IPS DF 4.7 (cell line): ENCODE results near the gene ALPP.
"Not testable (repeated sequence)": the region's sequence is repeated elsewhere in the genome, so short reads cannot be mapped to it uniquely, and the experiment has no call there.

ENCODE experiments used
- DNase-seq: peaks from one replicate; pipeline ENCODE4 v3.0.0-alpha.2; 2013; ENCODE audit warnings: low spot score; ENCODE audit errors: extremely low read depth

The ALPP gene

DNA sequence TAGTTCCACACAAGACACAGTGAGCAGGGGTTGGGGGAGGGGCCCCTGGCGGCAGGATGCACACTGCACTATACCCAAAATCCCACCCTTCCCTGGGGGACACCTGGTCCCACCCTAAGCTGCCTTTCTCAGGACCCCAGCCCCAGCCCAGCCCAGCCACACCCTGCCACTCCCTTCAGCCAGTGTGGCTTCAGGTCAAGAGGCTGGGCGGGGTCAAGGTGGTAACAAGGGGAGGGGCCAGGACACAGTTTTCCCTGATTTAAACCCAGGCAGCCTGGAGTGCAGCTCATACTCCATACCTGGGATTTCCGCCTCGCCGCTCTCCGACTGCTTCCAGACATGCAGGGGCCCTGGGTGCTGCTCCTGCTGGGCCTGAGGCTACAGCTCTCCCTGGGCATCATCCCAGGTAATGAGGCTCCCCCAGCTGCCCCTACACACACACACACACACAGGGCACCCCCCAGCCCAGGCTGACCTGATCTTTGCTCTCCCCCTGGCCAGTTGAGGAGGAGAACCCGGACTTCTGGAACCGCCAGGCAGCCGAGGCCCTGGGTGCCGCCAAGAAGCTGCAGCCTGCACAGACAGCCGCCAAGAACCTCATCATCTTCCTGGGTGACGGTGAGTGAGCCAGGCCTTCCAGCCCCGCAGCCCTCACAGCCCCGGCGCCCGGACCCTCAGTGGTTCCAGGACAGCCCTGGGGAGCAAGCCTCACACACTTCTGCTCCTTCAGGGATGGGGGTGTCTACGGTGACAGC, 28.2 kb downstream of the ALPP start, which contains the start of gene ALPG:
TSS of gene ALPG (plus strand) at position 289 of the 755 bp plus-strand sequence. CDS start at position 340, 51 bp downstream.
- DNase-seq = no peak

DNA sequence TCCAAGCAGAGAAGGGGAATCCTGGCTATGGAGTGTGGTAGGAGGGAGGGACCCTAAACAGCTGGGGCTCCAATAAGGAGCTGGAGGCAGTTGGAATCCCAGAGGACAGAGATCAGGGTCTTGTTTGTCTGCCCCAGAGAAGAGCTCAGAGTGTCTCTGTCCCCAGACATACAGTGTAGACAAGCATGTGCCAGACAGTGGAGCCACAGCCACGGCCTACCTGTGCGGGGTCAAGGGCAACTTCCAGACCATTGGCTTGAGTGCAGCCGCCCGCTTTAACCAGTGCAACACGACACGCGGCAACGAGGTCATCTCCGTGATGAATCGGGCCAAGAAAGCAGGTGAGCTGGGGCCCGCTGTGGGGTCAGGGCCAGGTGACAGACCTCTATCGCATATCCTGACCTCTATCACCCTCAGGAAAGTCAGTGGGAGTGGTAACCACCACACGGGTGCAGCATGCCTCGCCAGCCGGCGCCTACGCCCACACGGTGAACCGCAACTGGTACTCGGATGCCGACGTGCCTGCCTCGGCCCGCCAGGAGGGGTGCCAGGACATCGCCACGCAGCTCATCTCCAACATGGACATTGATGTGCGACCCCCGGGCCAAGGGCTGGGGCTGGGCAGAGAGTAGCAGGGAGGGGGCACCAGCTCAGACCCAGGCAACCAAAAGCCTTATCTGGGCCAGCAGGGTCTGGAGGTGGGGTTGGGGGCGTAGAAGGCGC, 29.0 kb downstream of the ALPP start:
- DNase-seq = not testable (repeated sequence)

DNA sequence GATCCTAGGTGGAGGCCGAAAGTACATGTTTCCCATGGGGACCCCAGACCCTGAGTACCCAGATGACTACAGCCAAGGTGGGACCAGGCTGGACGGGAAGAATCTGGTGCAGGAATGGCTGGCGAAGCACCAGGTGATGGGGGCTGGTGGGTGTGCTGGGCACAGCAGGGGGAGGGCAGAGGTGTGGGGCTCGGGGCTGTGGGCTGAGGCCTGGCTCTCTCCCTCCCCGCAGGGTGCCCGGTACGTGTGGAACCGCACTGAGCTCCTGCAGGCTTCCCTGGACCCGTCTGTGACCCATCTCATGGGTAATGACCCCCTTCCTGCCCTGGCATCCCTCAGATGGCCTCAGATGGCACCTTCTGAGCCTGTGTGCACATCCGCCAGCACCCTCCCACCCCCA, 29.7 kb downstream of the ALPP start:
- not testable (repeated sequence) for DNase-seq

DNA sequence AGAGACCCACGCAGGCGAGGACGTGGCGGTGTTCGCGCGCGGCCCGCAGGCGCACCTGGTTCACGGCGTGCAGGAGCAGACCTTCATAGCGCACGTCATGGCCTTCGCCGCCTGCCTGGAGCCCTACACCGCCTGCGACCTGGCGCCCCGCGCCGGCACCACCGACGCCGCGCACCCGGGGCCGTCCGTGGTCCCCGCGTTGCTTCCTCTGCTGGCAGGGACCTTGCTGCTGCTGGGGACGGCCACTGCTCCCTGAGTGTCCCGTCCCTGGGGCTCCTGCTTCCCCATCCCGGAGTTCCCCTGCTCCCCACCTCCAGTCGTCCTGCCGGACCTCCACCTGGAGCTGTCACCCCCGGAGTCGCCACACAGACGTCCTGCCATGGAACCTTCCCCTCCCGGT, 31.1 kb downstream of the ALPP start:
- DNase-seq = not testable (repeated sequence)

DNA sequence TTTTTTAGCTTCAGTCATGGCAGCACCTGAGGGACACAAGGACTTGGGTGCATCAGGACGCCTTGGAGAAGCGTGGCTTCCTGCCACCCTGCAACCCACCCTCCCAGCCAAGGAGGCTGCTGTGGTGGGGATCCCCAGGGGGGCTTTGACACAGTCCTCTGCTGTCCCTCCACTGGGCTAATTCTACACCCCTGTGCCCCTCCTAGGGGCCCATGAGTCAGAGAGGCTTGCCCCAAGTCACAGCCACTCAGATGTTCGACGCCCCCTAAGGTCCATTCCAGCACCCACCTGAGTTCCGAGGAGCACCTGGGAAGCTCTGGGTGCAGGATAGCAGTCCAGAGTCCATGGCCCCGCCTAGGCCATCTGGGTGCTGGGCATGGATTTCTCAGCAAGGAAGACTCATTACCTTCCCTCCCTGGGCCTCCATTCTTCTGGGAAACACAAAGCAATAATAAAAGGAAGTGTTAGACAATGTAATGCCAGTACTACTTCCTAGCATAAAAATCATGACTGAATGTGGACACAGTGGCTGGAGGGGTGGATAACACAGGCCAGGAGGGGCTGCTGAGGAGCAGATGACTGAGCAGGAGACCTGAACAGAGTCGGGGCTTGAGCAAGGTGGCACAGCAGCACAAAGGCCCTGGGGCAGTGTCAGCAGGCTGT, 31.8 kb downstream of the ALPP start:
- no peak for DNase-seq

DNA sequence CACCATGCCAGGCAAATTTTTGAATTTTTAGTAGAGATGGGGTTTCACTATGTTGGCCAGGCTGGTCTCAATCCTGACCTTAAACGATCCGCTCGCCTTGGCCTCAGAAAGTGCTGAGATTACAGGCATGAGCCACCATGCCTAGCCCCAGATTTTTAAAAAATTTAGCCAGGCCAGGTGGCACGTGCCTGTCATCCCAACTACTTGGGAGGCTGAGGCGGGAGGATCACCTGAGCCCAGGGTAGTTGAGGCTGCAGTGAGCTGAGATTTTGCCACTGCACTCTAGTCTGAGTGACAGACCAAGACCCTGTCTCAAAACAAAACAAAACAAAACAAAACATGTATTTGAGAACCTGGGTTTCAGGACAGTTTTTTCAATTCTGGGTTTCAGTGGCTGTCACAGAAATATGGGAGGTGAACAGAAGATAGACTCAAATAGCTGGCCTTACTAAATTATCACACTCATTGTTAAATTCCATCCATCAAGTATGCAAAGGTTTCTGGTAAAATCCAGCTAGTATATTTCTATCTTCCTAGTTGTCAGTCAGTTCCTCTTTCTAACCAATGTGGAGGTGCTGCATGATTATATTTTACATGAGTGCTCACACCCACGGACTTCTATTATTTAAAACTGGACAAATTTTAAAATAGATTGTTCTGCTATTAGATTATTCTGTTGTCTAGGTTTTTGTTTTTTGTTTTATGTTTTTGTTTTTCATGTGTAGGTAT, 33.5 kb downstream of the ALPP start:
- no peak for DNase-seq

DNA sequence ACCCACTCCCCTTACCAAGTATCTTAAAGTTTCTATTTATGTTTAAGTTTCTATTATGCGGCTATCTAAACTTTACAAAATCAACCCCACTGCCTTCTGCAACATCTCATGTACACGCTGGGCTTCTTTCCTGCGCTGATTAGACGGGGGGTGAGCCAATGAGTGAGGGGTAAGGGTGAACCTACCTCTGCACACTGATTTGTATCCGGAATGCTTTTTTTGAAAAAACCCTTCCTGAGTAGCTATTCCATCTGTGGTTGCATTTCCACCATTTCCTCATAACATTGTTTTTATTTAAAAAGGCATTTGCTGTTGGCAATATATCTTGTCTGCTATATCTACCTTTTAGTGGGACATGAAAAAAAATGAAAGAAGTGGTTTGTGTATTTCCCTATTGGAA, 34.4 kb downstream of the ALPP start:
- no peak for DNase-seq

DNA sequence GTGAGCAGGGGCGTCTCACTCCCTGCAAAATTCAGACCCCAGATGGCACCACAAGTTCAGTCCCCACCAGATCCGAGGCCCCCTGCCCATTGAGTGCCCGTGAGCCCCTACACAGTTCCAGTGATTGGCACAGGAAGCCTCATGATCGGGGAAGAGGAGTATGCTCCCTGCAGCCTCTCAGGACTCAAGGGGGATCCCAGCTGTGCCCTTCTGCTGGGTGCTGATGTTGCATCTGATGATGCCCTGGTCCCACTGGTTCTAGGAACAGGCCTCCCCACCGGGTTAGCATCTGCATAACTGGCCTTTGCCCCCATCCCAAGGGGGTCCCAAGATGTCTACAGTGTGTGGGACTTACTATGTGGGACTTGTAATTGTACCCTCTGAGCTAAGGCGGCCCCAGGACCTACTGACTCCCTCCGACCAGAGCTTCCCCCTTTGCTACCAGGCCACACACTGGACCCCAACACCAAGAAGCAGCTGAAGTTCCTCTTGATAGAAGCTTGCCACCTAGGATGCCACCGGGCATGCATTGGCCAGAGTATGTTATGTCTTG, 36.7 kb downstream of the ALPP start:
- DNase-seq = no peak

DNA sequence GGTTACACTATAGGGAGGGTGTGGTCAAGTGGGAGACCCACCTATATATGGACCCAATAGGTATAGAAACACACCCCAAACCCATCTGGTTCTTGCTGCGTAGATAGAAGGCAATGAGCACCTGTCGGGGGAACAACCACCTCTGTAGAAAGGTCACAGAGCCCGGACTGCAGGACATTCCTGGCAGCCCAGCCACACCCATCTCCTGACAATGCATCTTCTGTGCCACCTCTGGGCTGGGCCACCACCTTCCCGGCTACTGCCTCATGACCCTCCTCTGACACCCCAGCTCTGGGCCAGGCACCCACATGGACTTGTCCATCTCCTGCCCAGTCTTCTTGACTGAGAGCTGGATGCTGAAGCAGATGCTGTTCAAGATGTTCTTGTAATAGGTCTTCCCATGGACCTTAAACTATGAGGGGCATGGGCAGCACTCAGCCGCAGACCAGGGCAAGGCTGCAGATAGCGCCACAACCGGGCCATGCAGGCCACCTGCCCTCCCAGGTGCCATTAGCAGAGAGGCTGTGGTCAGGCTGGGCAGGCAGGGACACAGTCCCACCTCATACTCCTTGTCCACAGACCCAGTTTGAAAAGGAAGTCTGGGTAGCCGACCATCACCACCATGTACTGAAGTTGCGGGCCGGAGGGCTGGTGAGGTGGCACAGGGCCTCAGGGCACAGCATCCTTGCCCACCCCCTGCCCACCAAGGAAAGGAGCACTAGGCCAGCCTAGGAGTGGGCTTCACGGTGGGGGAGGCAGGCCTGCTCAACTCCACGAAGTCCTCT, 37.4 kb downstream of the ALPP start:
- no peak for DNase-seq

DNA sequence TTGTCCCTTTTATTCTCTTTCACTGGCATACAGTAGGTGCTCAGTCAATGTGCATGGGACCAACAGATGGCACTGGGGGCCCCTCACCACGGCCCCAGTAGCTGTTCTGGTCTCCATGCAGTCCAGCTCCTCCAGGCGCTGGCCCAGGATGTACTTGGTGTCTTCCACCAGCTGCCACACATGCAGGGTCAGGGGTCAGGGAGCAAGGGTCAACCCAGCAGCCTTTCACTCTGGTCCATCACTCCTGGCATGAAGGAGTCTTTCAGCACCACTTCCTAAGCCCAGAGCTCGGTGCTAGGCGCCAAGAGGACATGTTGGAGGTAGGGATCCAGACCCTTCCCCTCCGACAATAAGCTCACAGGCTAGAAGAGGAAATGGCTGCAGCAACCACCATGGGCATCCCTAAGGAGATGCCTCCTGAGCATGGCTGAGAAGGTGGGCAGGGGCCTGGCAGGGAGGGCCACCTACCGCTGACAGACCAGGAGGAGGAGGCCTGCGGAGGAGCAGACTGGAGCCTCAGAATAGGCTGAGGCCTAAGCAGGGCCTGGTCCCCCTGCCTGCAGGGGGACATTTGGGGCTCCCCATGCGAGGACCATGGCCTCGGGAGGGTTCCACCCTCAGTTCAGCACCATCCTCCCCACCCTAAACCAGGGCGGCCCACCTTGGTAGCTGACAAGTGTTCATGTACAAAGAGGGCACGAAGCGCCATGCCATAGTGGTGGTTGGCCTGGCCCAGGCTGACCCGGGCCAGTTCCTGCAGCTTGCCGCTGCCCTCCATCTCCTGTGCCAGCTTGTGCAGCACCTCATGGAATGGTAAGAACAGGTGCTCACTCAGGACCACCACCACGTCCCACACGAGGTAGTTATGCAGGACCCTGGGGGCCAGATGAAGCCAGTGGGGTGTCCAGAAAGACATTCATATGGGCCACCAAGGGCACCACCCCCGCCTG, 38.2 kb downstream of the ALPP start:
- no peak for DNase-seq

DNA sequence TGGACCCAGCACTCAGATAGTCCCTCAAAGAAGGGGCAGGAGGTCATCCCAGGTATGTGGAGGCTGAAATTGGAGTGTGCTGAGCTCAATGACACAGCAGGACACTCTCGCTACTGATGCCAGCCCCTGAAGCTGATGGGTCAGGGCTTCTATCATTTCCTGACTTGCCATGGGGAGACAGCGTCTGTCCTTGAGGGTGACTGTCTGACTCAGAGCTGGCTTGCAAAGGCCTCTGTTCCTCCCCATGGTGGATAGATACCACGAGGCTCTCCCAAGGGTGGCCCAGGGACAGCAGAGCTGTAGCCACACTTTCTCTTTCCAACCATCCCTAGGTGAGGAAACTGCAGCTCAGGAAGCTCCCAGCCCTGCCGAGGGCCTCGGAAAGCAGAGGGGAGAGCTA, 38.9 kb downstream of the ALPP start:
- DNase-seq = no peak

DNA sequence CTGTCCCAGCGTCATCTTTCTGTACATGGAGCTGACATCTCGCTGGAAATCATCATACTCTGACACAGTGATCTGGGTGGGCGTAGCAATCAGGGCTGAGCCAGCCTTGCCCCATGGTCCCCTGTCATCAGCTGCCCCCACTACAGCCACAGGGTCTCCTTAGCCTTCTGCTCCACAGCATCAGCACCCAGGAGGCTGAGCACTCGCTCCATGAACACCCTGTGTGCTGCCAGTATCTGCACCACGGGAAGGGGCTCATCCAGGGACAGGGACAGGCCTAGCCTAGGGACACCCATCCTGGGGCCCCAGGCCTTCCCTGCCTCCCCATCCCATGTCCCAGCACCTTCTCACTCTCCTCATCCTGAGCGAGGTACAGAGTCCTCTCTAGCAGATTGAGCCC, 39.5 kb downstream of the ALPP start:
- no peak for DNase-seq

DNA sequence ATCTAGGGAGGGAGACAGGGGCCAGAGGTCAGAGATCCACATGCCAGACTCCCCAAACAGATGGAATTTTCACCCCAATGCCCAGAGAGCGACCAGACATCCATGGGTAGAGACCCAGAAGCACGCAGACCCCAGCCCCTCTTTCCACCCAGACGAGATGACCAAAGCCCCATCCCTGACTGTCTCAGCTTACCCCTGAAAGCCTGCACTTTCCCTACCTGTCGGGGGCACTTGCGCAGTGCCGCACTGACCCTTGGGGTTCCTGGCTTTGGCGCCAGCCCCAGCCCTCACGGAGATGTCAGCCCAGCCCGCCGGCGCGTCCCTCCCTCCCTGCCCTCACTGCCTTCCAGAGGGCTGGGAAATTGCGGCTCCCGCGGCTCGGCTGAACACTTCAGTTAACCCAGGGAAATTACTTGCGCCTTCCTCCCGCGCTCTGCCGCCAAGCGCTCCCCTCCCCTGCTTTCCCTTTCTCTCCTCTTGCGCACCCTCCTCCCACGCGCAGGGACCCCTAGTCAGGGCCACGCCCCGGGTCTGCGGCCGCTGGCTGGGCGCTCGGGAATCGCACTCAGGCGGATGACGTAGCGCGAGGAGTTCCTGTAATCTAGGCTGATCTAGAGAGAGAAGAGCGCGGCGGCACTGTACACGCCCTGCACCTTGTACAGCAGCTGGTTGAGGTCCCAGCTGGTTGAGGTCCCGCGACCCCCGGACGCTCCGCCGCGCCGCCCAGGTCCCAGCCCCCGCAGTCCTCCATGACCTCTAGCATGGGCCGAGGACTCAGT, 40.1 kb downstream of the ALPP start:
- no peak for DNase-seq

DNA sequence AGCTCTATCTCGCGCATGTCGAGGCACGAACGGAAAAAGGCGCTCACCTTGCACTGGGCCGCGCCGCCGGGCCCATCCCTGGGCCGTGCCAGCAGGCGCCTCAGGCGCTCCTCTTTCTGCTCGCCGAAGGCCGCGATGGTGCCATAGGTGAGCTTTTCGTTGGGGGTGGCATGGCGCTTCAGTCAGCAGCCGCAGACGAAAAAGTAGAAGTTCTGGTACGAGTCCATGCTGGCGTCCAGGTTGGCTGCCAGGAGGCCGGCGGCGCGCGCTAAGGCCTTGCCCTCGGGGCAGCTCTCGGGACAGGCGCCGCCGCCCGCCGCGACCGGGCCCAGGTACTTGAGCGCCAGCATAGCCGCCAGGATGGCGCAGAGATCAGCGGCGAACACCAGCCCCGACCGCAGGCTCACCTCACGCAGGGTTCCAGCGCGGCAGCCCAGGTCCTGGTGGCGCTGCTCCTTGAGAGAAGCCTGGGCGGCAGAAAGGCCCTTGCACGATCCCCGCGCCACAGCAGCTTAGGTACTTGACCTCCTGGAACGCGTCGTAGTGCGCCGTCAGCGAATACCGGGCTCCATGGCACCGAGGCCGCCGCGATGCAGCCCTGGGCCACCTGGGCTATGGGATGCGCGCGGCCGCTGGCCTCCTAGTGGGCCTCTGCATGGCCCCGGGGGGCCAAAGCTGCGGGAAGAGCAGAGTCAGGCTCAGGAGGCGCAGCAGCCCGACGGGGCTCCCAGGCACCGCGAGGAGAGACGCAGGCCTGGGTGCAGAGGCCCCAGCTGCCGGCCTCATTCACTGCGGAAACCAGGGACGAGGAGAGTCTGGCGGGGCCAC, 40.9 kb downstream of the ALPP start:
- no peak for DNase-seq

DNA sequence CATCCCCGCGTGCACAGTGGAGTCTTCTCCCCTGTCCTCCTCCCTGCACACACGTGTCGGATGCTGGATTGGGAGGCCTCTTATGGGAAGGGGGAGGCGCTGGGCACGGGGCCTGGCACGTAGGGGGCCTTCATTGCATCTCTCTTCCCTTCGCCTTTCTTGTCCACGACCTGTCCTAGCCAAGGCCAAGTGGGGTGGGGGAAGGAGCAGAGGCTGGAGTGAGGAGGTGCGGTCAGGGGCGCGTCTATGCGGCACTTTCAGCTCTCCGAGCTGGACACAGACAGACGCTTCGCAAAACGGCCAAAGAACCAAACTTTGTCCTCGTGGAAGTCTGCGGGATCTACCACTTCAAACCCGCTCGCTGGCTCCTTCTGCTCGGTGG, 41.5 kb downstream of the ALPP start:
- DNase-seq = no peak

DNA sequence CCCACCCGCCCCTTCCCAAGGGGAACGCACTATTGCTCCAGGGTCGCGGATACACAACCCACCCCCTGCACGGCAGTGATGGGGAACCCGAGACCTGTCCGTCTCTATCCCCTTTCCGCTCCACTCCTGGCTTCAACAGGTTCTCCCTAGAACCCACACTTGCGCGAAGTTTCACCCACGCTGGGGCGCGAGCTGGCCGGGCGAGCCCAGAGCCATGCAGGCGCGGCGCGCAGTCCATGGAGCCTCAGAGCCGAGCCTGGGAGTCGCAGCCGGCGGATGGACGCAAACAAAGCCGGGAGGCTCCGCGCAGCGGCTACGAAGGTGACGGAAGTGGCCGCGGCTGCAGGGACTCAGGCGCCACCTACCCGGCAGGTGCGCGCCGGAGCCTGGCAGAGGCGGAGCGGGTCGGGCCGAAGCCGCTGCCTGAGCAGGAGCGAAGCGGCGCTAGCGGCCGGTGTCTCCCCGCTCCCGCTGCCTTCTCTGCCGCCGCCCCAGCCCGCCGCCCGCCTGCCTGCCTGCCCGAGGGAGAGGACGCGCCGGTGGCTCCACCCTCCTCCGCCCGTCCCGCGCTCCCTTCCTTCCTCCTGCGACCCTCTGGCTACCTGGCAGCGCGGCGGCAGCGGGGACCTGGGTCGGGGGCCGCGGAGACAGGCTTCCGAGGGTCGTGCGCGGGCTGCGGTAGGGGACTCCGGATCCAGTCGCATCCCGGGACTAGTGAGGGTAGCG, 42.1 kb downstream of the ALPP start:
- DNase-seq = no peak

DNA sequence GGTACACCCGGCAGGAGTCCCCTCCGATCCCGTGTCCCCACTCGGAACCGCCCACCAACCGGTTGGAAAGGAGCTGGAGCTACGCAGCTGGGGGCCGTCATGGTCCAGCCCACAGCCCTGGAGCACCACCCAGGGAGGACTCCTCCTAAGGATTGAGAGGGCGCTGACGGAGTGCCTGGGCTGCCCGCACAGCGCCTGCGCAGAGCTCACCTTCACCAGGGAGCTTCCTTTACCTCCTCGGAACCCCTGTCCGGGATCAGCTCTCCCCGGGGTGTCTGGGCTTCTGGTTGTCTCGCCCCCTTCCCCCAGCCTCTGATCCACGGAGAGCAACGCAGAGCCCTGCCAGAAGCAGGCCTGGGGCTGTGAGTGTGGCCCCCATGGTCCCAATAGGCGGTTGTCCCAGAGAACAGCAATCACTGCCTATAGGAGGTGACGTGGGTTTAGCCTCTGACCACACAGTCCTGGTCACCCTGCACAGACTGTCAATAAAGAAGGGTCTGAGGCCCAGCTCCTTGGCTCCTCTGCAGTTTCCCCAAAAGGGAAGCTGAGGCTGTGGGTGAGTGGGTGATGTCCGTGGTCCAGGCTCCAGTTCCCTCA, 42.7 kb downstream of the ALPP start:
- no peak for DNase-seq
